BLaER1 (cell line): ENCODE data around the gene TNPO3.

Source experiments
- H3K27ac ChIP-seq: shearing (Covaris generic); formaldehyde crosslinking; 2 replicates; pipeline ENCODE4 v1.8.1; 2022
- H3K27me3 ChIP-seq: shearing (Covaris generic); formaldehyde crosslinking; 2 replicates; pipeline ENCODE4 v1.8.1; 2022
- H3K36me3 ChIP-seq: shearing (Covaris generic); formaldehyde crosslinking; 2 replicates; pipeline ENCODE4 v1.8.1; 2022
- H3K4me1 ChIP-seq: shearing (Covaris generic); formaldehyde crosslinking; 2 replicates; pipeline ENCODE4 v1.8.1; 2022
- H3K4me2 ChIP-seq: shearing (Covaris generic); formaldehyde crosslinking; 2 replicates; pipeline ENCODE4 v1.8.1; 2022
- H3K4me3 ChIP-seq: shearing (Covaris generic); formaldehyde crosslinking; 2 replicates; pipeline ENCODE4 v1.8.1; 2022
- H3K9ac ChIP-seq: shearing (Covaris generic); formaldehyde crosslinking; 2 replicates; pipeline ENCODE4 v1.8.1; 2022
- H3K9me3 ChIP-seq: shearing (Covaris generic); formaldehyde crosslinking; 2 replicates; pipeline ENCODE4 v1.8.1; 2022
- H4K20me1 ChIP-seq: shearing (Covaris generic); formaldehyde crosslinking; 2 replicates; pipeline ENCODE4 v1.8.1; 2022
- Cebpa-rat ChIP-seq: shearing (Covaris generic); IDR thresholded peaks from 2 replicates; pipeline ENCODE4 v1.8.1; 2022

TNPO3 gene

GRCh38 chr7:129017933-129018538, 36.9 kb downstream of the TNPO3 start:
- Histone ChIP-seq H3K4me1 (peaks cover 19% of the 10 kb centered on the region), H3K9me3 (no peaks in the 10 kb centered on the region), H3K27ac (no peak overlapping the region), H3K4me2 (peak overlapping the region; percentile 55), H3K9ac (no peak overlapping the region), H3K36me3 (peaks cover 61% of the 10 kb centered on the region), H4K20me1 (peaks cover 86% of the 10 kb centered on the region), H3K27me3 (no peaks in the 10 kb centered on the region), H3K4me3 (no peak overlapping the region)
- TF ChIP-seq Cebpa-rat, result no peak

DNA sequence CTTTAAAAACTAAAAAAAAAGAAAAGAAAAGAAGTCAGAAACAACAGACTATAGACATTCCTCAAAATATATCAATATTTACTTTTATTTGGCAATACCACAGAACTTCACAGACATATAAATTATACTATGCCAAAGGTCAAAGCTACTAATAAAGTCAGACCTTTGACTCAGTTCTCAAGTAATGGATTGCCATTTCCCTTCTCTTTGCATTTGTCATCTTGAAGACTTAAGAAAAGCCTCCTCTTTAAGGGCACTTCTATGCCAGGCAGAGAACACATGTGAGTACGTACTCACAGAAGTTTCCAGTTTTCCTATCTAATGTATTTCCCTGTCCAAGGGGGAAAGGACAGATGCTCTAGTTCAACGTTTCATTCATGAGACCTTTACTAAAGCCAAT, 37.6 kb downstream of the TNPO3 start:
- H4K20me1 ChIP-seq, result peaks cover 84% of the 10 kb centered on the region
- peaks cover 19% of the 10 kb centered on the region for H3K4me1 ChIP-seq
- H3K36me3 ChIP-seq, result peaks cover 68% of the 10 kb centered on the region
- no peaks in the 10 kb centered on the region for H3K27me3 ChIP-seq
- TF ChIP-seq Cebpa-rat, result no peak
- peak overlapping the region; percentile 55; the same call in 1 of the 2 replicates for H3K4me2 ChIP-seq
- no peak overlapping the region for H3K9ac ChIP-seq
- H3K4me3 ChIP-seq, result no peak overlapping the region
- H3K9me3 ChIP-seq, result no peaks in the 10 kb centered on the region
- no peak overlapping the region for H3K27ac ChIP-seq

GRCh38 chr7:129014501-129015101, 40.3 kb downstream of the TNPO3 start:
- no peak overlapping the region for H3K9ac ChIP-seq
- peaks cover 27% of the 10 kb centered on the region for H3K4me1 ChIP-seq
- peaks cover 67% of the 10 kb centered on the region for H4K20me1 ChIP-seq
- TF ChIP-seq Cebpa-rat, result no peak
- no peaks in the 10 kb centered on the region for H3K27me3 ChIP-seq
- H3K27ac ChIP-seq, result no peak overlapping the region
- peaks cover 76% of the 10 kb centered on the region for H3K36me3 ChIP-seq
- H3K4me3 ChIP-seq, result no peak overlapping the region
- H3K4me2 ChIP-seq, result no peak overlapping the region
- no peaks in the 10 kb centered on the region for H3K9me3 ChIP-seq

GRCh38 chr7:129013048-129013724, 41.7 kb downstream of the TNPO3 start:
- no peak overlapping the region for H3K27ac ChIP-seq

GRCh38 chr7:129012641-129013040, 42.3 kb downstream of the TNPO3 start:
- Histone ChIP-seq H3K9me3 (no peaks in the 10 kb centered on the region), H3K4me1 (peaks cover 24% of the 10 kb centered on the region), H3K4me3 (no peak overlapping the region), H3K9ac (no peak overlapping the region), H4K20me1 (peaks cover 63% of the 10 kb centered on the region), H3K27ac (no peak overlapping the region), H3K36me3 (peaks cover 78% of the 10 kb centered on the region), H3K4me2 (no peak overlapping the region), H3K27me3 (no peaks in the 10 kb centered on the region)
- TF ChIP-seq Cebpa-rat, result no peak

More at GRCh38 chr7:129013048-129013724, 41.7 kb downstream of the TNPO3 start:
- Histone ChIP-seq H3K9me3 (no peaks in the 10 kb centered on the region), H3K4me1 (peaks cover 29% of the 10 kb centered on the region), H3K27me3 (no peaks in the 10 kb centered on the region), H3K4me3 (no peak overlapping the region), H4K20me1 (peaks cover 67% of the 10 kb centered on the region), H3K9ac (no peak overlapping the region), H3K36me3 (peaks cover 73% of the 10 kb centered on the region), H3K4me2 (no peak overlapping the region)
- TF ChIP-seq Cebpa-rat, result no peak

DNA sequence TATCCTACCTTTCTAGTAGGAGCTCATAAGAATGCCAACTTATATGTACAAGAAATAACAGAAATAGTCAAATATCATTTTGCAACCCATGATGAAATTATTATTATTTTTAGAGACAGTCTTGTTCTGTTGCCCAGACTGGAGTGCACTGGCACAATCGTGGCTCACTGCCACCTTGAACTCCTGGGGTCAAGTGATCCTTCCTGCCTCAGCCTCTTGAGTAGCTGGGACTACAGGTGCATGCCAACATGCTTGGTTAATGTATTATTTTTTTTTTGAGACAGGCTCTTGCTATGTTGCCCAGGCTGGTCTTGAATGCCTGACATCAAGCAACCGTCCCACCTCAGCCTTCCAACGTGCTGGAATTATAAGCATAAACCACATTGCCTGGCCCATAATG, 44.8 kb downstream of the TNPO3 start:
- no peaks in the 10 kb centered on the region for H3K27me3 ChIP-seq

GRCh38 chr7:129009437-129009836, 45.5 kb downstream of the TNPO3 start:
- no peak overlapping the region for H3K27ac ChIP-seq
- H3K27me3 ChIP-seq, result no peaks in the 10 kb centered on the region
- peaks cover 41% of the 10 kb centered on the region; the same call in 1 of the 2 replicates for H4K20me1 ChIP-seq
- H3K4me1 ChIP-seq, result peaks cover 19% of the 10 kb centered on the region
- peak overlapping the region; percentile 29 for H3K4me2 ChIP-seq
- peaks cover 78% of the 10 kb centered on the region for H3K36me3 ChIP-seq
- no peak for TF ChIP-seq Cebpa-rat
- no peak overlapping the region for H3K9ac ChIP-seq
- no peak overlapping the region for H3K4me3 ChIP-seq
- peaks cover 7% of the 10 kb centered on the region; the same call in 1 of the 2 replicates for H3K9me3 ChIP-seq

More for the DNA sequence above, 44.8 kb downstream of the TNPO3 start:
- Histone ChIP-seq H3K4me3 (no peak overlapping the region), H3K4me1 (peaks cover 19% of the 10 kb centered on the region), H3K9me3 (peaks cover 7% of the 10 kb centered on the region; the same call in 1 of the 2 replicates), H3K4me2 (peak overlapping the region; percentile 29; the same call in 1 of the 2 replicates), H4K20me1 (peaks cover 41% of the 10 kb centered on the region; the same call in 1 of the 2 replicates), H3K9ac (no peak overlapping the region), H3K27ac (no peak overlapping the region), H3K36me3 (peaks cover 79% of the 10 kb centered on the region)
- no peak for TF ChIP-seq Cebpa-rat

GRCh38 chr7:129008645-129009414, 46.1 kb downstream of the TNPO3 start:
- Histone ChIP-seq H3K9ac (no peak overlapping the region), H3K4me1 (peaks cover 19% of the 10 kb centered on the region), H4K20me1 (peaks cover 37% of the 10 kb centered on the region; the same call in 1 of the 2 replicates), H3K9me3 (peaks cover 7% of the 10 kb centered on the region; the same call in 1 of the 2 replicates), H3K27me3 (no peaks in the 10 kb centered on the region), H3K27ac (no peak overlapping the region), H3K36me3 (peaks cover 76% of the 10 kb centered on the region), H3K4me2 (peak overlapping the region; percentile 29), H3K4me3 (no peak overlapping the region)
- no peak for TF ChIP-seq Cebpa-rat

GRCh38 chr7:129007572-129007971, 47.3 kb downstream of the TNPO3 start:
- peaks cover 76% of the 10 kb centered on the region for H3K36me3 ChIP-seq
- peaks cover 7% of the 10 kb centered on the region; the same call in 1 of the 2 replicates for H3K9me3 ChIP-seq
- no peak for TF ChIP-seq Cebpa-rat
- H3K27ac ChIP-seq, result no peak overlapping the region
- peaks cover 19% of the 10 kb centered on the region for H3K4me1 ChIP-seq
- H3K4me2 ChIP-seq, result no peak overlapping the region
- H4K20me1 ChIP-seq, result peaks cover 24% of the 10 kb centered on the region; the same call in 1 of the 2 replicates
- H3K27me3 ChIP-seq, result no peaks in the 10 kb centered on the region
- H3K4me3 ChIP-seq, result no peak overlapping the region
- no peak overlapping the region for H3K9ac ChIP-seq
